GM19467 (cell line): ENCODE data around the gene RAPGEFL1.
"Not testable (repeated sequence)": the region's sequence is repeated elsewhere in the genome, so short reads cannot be mapped to it uniquely, and the experiment has no call there.

Experiments used
- ATAC-seq: cut with Tn5 transposase; IDR thresholded peaks from one replicate; pipeline ENCODE4 v1.9.1; 2021; ENCODE audit warnings: mild to moderate bottlenecking, moderate library complexity; ENCODE audit not compliant: unreplicated experiment

RAPGEFL1 gene

GRCh38 chr17:40177275-40177874, at the start of gene RAPGEFL1:
RAPGEFL1 (plus strand) TSS chr17:40177470; CDS start chr17:40177862, 392 bp downstream.
- ATAC-seq: peak; percentile 58

GRCh38 chr17:40129498-40129897, 47.8 kb upstream of the RAPGEFL1 start:
- no peak for ATAC-seq

- no peak for ATAC-seq
Measured at GRCh38 chr17:40130352-40131042, 46.8 kb upstream of the RAPGEFL1 start.

- ATAC-seq: no peak
Measured at GRCh38 chr17:40134184-40134583, 43.1 kb upstream of the RAPGEFL1 start.

GRCh38 chr17:40135817-40136216, 41.5 kb upstream of the RAPGEFL1 start:
- no peak for ATAC-seq

GRCh38 chr17:40139566-40140058, 37.7 kb upstream of the RAPGEFL1 start:
- ATAC-seq: peak; percentile 5

- ATAC-seq: not testable (repeated sequence)
Measured at GRCh38 chr17:40143166-40143565, 34.1 kb upstream of the RAPGEFL1 start.

- no peak for ATAC-seq
Measured at GRCh38 chr17:40145476-40145875, 31.8 kb upstream of the RAPGEFL1 start.

GRCh38 chr17:40148527-40148926, 28.7 kb upstream of the RAPGEFL1 start:
- ATAC-seq: no peak

- no peak for ATAC-seq
Measured at GRCh38 chr17:40150276-40150675, 27.0 kb upstream of the RAPGEFL1 start.

GRCh38 chr17:40151414-40151963, 25.8 kb upstream of the RAPGEFL1 start:
- no peak for ATAC-seq

- ATAC-seq: no peak
Measured at GRCh38 chr17:40153603-40154236, 23.6 kb upstream of the RAPGEFL1 start.

GRCh38 chr17:40157973-40158372, 19.3 kb upstream of the RAPGEFL1 start:
- no peak for ATAC-seq

- ATAC-seq: no peak
Measured at GRCh38 chr17:40158438-40159013, 18.7 kb upstream of the RAPGEFL1 start.

GRCh38 chr17:40159456-40159855, 17.8 kb upstream of the RAPGEFL1 start:
- no peak for ATAC-seq

- no peak for ATAC-seq
Measured at GRCh38 chr17:40167685-40168261, 9.5 kb upstream of the RAPGEFL1 start.

- no peak for ATAC-seq
Measured at GRCh38 chr17:40168262-40168832, 8.9 kb upstream of the RAPGEFL1 start.

GRCh38 chr17:40170325-40170724, 6.9 kb upstream of the RAPGEFL1 start:
- no peak for ATAC-seq

GRCh38 chr17:40171750-40172149, 5.5 kb upstream of the RAPGEFL1 start:
- ATAC-seq: no peak

GRCh38 chr17:40173091-40173777, 4.0 kb upstream of the RAPGEFL1 start:
- ATAC-seq: no peak
